HL-60 (cell line): ENCODE results near the gene KISS1.

Experiments used
- DNase-seq, 2 experiments: peaks; one replicate each; pipeline ENCODE4 v3.0.0-alpha.2; 2010 to 2020; ENCODE audit warnings: low read depth in 1 of 2, low spot score in 1 of 2
- H3K27ac ChIP-seq: fragments of 250-450 bp; sonication (Bioruptor Pico); replicated peaks from 2 replicates; pipeline ENCODE4 v1.5.1; 2020; ENCODE audit warnings: mild to moderate bottlenecking, moderate library complexity
- H3K27me3 ChIP-seq: fragments of 250-450 bp; sonication (Bioruptor Pico); 2 replicates; pipeline ENCODE4 v1.5.1; 2021; ENCODE audit warnings: mild to moderate bottlenecking, moderate library complexity; ENCODE audit not compliant: insufficient read depth, poor library complexity, severe bottlenecking
- H3K4me3 ChIP-seq: replicated peaks from 2 replicates; pipeline ENCODE4 v1.5.1; 2011; ENCODE audit warnings: mild to moderate bottlenecking, control low read depth, low read length; ENCODE audit not compliant: insufficient read depth
- GABPA ChIP-seq: IDR thresholded peaks from 2 replicates; pipeline ENCODE4 v1.6.1; 2012; ENCODE audit warnings: low read depth
- POLR2AphosphoS5 ChIP-seq: IDR thresholded peaks from 2 replicates; pipeline ENCODE4 v1.6.1; 2012; ENCODE audit warnings: low read depth
- SPI1 ChIP-seq: IDR thresholded peaks from 2 replicates; pipeline ENCODE4 v1.6.1; 2012; ENCODE audit warnings: low read depth, mild to moderate bottlenecking, borderline replicate concordance
- TF ChIP-seq, protein P1 (sequence below): IDR thresholded peaks from one replicate; pipeline ENCODE4 v1.5.1; 2011; ENCODE audit warnings: low read length, control low read depth, inconsistent platforms; ENCODE audit not compliant: insufficient read depth
- TF ChIP-seq, protein P2 (sequence below): IDR thresholded peaks from 2 replicates; pipeline ENCODE4 v1.6.1; 2012; ENCODE audit warnings: low read depth; ENCODE audit not compliant: insufficient replicate concordance

Gene KISS1

DNA sequence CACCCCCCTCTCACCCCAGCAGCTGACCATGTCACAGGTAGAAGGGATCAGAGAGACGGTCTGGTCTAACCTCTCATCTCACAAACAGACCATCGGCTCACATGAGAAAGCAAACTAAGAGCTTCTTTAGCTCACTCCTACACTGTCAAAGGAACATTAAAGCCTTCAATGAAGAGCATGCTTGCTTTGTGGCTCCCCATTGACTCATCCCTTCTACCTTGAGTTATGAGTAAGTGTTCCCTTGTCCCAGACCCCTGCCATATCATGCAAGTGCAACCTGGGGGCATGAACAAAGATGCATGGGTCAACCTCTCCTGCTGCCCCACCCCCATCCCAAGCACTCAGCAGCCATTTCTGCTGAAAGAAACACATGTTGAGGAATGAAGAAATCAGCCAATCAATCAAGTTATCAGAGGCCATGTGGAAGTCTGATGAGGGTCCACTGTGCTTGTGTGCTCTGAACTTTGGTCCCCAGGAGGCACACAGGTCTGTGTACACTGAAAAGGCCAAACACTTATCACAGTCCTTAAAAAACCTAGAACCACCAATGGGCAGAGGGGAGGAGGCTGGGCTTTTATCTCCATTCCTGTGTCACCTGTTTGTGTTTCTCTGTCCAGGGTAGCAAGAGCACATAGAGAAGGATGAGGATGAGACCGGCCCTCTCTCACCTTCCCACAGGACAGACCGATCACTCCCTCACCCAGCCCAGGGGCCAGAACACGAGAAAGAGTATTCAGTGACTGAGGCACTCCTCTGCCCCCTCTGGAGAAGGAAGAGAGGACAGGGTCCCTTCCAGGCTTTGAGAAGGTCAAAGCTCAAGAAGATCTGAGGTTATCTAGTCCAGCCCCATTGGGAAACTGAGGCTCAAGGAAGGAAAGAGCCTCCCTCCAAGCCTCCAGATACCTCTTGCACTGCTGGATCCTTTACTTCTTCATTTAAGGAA is 54.0 kb downstream of the KISS1 start:
- peaks cover 10% of the 10 kb centered on the region for H3K27me3 ChIP-seq
- TF ChIP-seq, protein P1, sequence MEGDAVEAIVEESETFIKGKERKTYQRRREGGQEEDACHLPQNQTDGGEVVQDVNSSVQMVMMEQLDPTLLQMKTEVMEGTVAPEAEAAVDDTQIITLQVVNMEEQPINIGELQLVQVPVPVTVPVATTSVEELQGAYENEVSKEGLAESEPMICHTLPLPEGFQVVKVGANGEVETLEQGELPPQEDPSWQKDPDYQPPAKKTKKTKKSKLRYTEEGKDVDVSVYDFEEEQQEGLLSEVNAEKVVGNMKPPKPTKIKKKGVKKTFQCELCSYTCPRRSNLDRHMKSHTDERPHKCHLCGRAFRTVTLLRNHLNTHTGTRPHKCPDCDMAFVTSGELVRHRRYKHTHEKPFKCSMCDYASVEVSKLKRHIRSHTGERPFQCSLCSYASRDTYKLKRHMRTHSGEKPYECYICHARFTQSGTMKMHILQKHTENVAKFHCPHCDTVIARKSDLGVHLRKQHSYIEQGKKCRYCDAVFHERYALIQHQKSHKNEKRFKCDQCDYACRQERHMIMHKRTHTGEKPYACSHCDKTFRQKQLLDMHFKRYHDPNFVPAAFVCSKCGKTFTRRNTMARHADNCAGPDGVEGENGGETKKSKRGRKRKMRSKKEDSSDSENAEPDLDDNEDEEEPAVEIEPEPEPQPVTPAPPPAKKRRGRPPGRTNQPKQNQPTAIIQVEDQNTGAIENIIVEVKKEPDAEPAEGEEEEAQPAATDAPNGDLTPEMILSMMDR = no peak
- TF ChIP-seq SPI1 (no peak), GABPA (no peak), POLR2AphosphoS5 (no peak)
- TF ChIP-seq, protein P2, sequence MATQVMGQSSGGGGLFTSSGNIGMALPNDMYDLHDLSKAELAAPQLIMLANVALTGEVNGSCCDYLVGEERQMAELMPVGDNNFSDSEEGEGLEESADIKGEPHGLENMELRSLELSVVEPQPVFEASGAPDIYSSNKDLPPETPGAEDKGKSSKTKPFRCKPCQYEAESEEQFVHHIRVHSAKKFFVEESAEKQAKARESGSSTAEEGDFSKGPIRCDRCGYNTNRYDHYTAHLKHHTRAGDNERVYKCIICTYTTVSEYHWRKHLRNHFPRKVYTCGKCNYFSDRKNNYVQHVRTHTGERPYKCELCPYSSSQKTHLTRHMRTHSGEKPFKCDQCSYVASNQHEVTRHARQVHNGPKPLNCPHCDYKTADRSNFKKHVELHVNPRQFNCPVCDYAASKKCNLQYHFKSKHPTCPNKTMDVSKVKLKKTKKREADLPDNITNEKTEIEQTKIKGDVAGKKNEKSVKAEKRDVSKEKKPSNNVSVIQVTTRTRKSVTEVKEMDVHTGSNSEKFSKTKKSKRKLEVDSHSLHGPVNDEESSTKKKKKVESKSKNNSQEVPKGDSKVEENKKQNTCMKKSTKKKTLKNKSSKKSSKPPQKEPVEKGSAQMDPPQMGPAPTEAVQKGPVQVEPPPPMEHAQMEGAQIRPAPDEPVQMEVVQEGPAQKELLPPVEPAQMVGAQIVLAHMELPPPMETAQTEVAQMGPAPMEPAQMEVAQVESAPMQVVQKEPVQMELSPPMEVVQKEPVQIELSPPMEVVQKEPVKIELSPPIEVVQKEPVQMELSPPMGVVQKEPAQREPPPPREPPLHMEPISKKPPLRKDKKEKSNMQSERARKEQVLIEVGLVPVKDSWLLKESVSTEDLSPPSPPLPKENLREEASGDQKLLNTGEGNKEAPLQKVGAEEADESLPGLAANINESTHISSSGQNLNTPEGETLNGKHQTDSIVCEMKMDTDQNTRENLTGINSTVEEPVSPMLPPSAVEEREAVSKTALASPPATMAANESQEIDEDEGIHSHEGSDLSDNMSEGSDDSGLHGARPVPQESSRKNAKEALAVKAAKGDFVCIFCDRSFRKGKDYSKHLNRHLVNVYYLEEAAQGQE = no peak
- DNase-seq = no peak
- no peak overlapping the region for H3K27ac ChIP-seq
- no peak overlapping the region for H3K4me3 ChIP-seq

DNA sequence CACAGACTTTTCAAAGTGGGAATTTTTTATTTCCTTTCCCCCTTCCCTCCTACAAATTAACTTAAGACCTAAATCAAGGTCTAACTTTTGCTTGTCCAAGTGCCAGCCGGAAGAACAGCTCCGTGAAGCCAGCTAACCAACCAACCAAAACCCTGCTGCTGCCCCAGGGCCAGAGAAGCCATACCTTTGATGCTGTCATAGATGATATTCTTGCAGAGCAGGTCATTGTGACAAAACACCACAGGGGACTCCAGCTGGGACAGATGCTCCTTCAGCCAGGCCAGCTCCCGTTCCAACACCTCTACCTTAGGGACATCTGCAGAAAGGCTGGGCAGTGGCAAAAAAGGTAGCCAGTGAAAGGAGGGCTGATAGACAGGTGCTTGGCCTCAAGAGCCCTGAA is 55.2 kb downstream of the KISS1 start:
- Histone ChIP-seq H3K27me3 (peaks cover 9% of the 10 kb centered on the region), H3K4me3 (no peak overlapping the region), H3K27ac (no peak overlapping the region)
- TF ChIP-seq SPI1 = no peak
- DNase-seq = no peak
